Epidermal melanocyte (primary cell): Measurements from ENCODE around the gene TMEM129.

Experiments used
- DNase-seq: peaks from one replicate; pipeline ENCODE4 v3.0.0; 2011; ENCODE audit warnings: low spot score; ENCODE audit not compliant: insufficient read length

TMEM129 gene, protein sequence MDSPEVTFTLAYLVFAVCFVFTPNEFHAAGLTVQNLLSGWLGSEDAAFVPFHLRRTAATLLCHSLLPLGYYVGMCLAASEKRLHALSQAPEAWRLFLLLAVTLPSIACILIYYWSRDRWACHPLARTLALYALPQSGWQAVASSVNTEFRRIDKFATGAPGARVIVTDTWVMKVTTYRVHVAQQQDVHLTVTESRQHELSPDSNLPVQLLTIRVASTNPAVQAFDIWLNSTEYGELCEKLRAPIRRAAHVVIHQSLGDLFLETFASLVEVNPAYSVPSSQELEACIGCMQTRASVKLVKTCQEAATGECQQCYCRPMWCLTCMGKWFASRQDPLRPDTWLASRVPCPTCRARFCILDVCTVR

DNA sequence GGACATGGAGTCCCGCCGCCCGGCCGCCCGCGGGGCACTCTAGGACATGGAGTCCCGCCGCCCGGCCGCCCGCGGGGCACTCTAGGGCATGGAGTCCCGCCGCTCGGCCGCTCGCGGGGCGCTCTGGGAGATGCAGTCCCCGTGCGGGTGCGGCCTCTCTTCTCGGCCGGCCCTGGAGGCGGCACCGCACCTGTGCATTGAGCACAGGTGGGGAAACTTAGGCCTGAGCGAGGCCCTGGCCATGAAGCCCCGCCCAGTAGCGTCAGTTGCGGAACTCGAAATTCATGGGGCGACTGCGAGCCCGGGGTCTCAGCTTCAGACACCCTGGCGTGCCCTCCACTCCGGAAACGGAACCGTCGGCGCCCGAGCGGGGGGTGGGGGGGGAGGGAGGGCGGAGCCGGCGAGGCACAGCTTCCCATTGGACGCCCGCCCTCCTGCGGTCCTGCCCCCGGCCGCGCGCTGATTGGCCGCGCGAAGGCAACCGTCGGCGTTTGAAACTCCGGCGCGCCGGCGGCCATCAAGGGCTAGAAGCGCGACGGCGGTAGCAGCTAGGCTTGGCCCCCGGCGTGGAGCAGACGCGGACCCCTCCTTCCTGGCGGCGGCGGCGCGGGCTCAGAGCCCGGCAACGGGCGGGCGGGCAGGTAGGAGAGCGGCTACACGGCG is at the start of gene TMEM129, which contains the start of gene TACC3:
TSS of gene TMEM129 (minus strand) at position 321 of the 663 bp plus-strand sequence. CDS start 486 bp downstream, outside the sequence.
TSS of gene TACC3 (plus strand) at position 519 of the 663 bp plus-strand sequence. CDS start 1,901 bp downstream, outside the sequence.
- peak; percentile 98 for DNase-seq

DNA sequence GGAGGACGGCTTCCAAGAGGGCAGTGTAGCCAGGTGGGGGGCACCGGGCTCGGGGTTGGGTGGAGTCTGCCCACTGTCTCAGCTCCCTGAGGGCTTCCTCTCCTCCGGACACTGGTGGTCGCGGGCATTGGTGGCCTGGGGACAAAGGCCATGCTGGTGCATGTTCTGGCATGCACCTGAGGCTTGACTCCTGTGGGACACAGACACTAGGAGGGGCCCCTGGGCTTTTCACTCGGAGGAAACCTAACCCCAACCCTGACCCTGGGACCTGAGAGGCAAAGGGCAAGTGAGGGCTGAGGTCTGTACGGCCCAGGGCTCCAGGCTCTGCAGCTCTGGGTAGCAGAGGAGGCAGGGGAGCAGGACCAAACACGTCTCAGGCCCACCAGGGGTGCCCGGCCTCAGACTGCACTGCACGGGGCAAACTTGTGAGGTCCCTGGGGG is 49.7 kb upstream of the TMEM129 start:
- no peak for DNase-seq

DNA sequence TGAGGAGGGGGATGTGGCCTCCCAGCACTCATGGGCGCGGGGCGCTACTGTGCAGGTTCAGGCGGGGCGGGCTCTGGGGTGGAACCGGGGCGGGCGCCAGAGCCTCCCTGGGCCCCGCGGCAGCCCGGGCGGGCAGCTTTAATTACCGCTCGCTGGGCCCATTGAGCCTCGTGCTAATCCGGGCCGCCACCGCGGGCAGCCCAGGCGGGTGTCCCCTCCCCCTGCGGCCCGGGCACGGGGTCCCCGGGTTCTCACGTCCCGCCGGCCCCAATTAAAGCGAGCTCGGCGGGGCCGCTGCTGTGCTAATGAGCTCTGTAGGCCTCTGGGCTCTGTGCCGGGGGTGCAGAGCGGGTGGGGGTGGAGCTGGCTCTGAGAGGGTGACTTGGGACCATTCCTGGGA is 49.1 kb upstream of the TMEM129 start:
- DNase-seq: no peak

DNA sequence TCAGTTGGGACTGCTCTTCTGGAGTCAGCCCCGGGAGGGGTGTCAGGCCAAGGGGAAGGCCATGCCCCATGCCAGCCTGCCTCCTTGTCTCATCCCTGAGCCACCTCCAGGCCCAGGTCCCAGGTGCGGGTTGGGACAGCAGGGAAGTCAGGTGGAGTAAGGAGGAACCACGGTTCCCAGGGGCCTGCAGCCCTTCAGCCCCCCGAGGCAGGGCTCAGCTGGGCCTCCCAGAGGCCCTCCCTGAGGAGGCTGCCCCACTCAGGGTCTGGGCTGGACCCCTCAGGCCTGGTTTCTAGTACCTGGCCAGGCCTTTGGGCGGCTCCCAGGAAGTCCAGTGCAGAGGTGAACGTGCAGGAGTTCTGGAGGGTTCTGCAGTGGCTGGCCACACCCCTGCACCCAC is 48.6 kb upstream of the TMEM129 start:
- no peak for DNase-seq

DNA sequence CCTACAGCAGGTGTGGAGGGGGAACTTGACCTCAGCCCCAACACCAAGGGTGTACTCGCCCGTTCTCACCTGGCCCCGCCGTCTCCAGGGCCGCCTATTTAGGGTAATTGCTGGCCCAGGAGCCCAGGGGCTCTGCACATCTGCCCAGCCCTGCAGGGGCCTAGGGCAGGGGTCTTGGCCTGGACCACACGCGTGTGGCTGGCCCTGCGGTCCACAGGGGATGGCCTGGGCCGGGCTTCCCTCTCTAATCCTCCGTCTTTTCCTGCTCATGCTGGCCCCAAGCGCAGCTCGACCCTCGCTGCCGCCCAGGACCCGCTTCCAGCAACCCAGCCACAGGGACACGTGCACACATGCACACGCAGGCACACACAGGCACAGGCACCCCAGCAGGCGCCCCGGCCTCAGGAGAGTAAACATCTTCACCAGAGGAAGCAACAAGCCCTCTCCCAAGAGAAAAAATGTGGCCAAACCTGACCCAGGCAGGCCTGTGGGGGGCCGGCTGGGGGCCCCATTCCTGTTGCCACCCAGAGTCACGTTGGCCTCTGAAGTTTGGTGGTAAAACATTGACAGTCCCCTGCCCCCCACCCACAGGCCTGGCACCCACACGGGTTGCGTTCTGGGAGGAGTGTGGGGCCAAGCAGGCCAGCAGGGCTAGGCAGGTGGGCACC is 47.4 kb upstream of the TMEM129 start:
- DNase-seq: no peak

DNA sequence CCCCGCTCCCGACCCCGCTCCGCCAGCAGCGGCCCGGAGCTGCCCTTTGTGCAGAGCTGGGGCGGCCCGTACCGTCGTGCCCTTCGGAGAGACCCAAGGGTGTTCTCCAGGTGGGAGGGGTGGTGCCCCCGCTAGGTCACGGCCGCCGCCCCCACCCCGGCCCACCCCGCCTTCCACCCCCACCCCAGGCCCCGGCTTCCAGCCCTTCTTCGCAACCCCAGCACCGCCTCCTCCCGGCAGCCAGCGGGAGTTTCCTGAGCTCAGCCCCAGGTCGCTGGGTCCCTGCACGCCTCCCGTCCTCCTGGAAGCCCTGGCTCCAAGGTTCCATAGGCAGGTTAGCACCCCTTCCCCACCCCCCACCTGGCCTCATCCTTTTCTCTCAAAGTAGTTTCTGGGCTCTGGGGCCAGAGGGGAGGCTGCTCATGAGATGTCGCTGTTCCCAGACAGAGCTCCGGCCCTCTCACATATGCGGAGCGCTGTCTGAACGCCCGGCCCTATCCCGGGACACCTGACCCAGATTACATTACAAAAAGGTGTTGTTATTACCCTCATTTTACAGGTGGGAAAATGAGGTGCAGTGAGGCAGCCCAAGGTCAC is 46.7 kb upstream of the TMEM129 start:
- peak; percentile 76 for DNase-seq

DNA sequence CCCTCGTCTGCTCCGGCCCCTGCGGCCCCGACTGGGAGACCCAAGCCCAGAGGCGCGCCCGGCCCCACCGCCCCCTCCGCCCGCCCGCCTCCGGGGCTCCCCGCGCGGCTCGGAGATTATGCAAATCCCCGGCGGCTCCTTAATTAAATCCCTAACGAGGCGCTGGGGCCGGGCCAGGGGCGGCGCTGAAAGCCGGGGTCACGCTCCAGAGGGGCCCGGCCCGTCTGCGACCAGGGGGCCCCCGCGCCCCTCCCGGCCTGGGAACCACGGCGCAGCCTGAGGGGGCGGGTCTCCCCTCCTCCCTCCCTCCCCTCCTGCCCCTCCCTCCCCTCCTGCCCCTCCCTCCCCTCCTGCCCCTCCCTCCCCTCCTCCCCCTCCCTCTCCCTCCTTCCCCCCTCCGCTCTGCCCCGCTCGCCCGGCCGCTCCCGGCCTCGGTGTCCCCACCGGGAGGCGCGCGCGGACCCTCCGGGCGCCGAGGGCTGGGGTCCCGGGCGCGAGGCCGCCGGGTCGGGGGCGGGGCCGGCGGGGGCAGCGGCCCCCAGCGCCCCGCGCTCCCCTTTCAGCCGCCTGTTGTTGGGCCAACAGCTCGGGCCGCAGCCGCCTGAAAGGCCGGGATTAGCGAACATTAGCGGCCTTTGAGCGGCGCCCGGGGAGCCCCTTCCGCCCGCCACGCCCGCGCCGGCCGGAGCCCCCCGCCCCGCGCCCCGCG is 46.1 kb upstream of the TMEM129 start:
- DNase-seq: no peak

DNA sequence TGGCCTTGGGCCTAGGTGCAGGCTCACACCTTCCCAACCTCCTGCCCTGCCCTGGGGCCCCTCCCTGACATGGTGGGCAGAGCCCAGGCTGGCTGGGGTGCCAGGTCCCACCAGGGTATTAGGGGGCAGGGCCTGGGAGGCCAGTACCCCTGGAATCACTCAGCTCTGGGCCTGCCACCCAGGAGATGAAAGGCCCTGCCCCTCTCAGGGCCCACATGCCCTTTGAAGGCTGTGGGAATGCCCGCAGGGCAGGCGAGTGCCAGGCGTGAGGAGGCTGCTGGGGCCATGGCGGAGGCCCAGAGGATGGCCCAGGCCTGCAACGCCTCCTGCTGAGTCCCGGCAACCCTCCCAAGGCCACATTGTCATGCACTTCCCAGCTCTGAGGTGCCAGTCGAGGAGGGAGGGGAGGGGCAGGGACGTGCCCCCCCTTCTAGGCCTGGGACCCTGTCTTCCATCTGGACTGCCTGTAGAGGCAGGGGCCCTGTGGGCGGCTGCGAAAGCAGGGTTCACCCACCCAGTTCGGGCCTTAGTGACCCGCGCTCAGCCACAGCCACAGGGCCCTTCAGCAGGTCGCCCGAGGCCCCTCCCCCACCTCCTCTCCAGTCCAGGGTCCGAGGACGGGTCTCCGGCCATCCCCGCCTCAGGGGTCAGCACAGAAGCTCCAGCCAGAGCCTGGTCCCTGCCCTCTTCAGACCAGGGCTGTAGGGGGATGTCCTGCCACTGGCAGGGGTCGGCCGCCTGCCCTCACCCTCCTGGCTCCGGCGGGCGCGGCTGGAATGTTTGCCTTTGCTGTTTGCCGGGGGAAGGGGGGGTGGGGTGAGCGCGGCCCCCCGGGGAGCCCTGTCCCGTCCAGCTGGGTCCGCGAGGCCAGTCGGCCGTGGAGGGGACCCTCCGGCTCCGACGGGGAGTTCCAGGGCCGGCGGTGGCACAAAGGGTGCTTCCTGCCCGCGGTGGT is 45.3 kb upstream of the TMEM129 start:
- DNase-seq: no peak

DNA sequence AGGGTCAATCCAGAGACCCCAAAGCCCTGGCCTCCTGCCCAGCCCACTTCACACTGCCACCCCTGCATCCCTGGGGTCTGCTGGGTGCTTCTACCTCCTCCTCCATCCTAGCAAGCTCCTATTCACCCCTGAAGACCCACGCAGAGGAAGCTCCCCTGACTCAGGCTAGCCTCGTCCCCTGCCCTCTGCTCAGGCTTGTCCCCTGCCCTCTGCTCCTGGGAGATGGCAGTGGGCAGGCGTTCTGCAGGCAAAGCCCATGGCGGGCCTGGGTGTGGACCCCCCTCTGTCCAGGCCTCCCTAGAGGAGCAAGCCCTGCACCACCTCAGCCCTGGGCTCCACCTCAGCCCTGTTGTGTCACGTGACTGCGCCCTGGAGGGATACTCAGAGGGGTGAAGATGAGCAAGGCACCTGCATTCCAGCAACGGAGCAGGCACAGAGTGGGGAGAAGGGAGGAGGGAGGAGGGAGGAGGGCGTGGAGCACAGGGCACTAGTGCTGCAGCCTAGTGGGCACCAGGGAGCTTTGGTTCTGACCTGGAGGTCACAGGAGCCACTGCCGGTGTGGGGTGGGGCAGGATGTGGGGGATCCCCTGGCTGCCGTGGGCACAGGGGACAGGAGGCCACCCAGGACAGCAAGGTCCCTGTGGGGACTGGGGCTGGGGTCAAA is 44.4 kb upstream of the TMEM129 start:
- DNase-seq: no peak

DNA sequence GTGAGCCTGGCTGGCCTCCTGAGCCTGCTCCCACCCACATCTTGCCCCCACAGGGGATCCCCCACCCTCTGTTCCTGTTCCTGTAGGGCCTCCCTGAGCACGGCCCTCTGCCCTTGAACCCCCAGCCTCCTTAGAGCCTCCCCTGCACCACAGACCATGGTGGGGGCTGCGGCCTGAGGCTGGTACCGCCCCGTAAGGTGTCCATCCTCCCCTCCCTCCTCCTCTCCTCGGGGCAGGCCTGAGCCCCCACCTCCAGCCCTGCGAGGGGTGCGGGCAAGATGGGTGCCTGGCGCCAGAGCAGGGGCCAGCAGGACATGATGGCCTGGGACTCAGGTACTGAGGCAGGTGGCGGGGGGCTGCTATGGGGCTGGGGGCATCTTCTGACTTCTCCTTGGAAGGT is 43.5 kb upstream of the TMEM129 start:
- DNase-seq: no peak

DNA sequence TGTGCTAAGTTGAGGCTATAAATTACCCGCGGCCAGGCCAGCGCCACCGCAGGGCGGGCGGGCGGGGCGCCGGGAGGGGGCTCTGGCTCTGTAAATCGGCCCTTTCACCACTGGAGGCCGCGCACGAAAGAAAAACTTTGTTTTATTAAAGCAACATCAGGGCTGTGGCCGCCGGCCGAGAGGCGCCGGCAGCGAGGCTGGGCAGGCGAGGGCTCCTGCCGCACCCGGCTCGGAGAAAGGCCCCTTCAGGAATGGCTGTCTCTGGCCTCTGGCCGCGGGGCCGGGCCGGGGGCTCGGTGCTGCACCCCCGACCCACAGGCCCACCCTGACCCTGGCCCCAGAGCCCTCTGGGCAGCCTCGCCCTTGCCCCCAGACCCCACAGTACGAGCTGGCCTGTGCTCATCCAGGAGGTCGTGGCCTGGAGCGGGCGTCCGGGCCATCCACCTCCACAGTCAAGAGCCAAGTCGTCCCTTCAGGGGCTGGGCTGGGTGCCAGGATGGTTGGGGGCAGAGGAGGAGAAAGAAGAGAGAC is 42.5 kb upstream of the TMEM129 start:
- peak; percentile 99 for DNase-seq

DNA sequence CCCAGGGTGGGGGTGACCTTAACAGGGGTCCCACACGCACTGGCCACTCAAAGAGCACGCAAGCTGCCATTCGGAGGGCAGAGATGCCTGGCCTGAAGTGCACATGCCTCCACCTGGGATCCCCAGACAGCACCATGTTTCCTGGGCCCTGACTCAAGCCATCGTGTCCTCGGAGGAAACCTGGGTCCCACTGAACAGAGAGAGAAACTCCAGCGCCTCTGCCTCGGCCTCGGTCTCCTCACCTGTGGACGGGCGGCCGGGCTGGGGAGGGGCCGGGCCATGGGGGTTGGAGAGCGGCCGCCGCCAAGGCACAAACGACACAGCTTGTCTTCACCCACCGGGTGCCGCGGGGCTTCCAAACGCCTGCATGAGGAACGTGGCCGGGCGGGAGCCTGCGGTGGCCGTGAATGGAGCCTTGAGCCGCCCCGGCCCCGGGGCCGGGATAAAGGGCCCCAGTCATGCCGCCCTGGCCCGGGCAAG is 42.0 kb upstream of the TMEM129 start:
- no peak for DNase-seq

DNA sequence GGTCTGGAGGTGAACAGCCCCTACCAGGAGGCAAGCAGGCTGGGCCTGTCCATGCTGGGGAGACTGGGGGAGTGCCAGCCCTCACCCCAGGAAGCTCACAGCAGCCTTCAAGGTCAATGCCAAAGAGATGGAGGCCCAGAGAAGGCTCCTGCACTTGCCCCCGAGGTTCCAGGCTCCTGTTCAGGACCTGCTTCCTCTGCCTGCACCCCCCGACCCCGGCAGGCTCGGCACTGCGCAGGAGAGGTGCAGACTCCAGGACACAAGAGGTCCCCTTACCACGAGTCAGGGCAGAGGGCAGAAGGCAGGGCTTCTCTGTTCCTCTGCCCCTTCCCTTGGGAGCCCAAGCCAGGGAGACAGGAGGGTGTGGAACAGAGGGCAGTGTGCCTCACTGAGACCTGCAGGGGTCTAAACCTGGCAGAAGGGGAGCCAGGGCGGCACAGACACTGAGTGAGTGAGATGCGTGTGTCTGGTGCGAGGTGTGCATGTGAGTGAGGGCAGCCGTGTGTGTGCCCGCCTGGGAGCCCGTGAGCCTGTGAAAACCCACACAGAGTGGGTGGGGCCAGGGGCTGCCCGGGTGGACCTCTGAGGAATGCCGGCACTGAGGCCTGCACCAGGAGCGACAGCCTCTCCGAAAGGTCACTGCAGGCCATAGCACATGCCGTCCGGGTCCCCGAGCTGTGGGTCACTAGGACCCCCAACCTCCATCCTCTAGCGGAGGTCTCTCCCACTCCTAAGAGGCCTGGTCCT is 41.3 kb upstream of the TMEM129 start:
- DNase-seq: no peak

DNA sequence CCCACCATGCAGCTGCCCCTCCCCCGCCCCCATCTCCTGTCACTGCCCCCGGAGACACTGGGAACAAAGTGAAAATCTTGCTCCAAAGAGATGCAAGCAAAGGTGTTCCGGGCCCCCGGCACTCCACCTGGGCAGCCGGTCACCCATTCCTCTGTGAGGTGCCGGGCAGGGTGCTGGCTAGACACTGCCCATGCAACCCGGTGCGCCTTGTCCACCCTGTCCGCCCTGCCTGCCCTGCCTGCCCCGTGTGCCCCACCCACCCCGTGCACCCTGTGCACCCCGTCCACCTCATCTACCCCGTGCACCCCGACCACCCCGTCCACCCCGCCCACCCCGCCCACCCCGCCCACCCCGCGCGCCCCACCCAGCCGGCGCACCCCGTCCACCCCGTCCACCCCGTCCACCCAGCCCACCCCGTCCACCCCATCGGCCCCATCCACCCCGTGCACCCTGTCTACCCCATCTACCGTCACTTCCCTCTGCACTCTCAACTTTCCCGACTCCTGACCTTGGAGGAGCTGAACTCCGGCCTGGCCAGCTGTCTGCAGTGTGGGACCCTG is 40.1 kb upstream of the TMEM129 start:
- DNase-seq: no peak

DNA sequence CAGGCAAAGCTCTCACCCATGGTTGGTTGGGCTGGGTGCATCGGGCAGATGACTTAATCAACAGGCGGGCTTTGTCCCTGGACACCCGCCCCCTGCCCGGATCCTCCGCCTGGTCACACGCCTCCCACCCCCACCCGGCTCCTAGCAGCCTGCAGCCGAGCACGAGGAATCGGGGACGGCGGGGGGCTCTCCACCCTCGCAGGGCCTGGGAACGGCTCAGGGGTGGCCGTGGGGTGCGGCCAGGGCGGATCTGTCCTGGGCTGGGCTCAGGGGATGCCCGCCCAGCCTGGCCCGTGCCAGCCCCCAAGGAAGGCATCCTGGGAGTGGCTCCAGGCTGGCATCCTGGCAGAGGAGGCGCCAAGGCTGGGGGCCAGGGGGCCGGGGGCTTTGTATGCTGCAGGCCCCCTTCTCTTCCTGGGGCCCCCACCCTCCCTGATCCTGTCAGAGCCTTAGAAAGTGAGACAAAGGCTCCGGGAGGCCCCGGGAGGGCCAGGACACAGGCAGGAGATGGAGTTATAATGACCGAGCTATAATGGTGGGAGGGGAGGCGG is 39.5 kb upstream of the TMEM129 start:
- DNase-seq: no peak

DNA sequence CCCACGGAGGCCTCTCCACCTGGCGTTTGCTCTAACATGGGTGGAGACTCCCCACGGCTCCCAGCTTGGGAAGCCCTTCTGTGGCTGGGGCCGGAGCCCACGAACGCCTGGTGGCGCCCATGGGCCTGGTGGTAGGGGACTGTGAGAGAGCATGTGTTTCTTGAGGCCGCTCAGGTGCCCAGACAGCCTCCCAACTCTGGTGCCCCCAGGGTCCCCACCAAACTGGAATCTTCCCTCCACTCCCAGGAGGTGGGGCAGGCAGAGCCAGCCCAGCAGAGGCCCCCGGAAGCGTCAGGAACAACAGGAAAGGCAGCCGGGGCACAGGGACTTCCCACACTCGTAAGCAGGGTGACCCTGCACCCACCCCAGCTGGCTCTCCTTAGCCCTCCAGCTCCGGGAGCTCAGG is 38.7 kb upstream of the TMEM129 start:
- DNase-seq: no peak

DNA sequence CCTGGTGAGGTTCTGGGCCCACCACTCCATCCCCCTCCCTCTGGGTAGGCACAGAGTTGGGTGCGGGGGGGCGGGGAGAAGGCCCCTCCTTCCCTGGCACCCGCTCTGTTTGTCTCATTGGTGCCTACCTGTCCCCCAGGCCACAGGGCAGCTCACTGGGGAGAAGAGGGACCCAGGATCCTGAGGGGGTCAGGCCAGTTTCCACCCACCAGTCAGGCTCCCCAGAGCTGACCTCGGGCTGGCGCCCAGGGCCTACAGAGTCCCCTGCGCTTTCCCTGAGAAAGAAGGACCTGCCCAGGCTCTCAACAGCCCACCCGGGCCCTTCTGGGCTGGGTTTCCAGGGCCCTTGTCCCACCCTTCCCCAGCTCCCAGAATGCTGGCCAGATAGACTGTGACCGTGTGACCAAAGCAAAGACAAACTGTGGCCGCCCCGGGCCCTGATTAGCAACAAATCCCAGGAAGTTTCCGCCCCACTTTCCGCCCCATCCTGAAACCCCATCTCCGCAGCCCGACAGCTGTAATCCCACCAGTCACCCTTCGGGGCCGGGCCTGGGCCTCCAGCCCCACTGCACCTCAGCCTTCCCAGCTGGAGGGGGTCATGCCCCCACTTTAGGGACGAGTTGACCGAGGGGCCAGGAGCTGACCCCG is 38.2 kb upstream of the TMEM129 start:
- DNase-seq: no peak
